CD4-positive, alpha-beta T cell (primary cell): ENCODE measurements around the gene ARID3A. TPM values are rescaled to one million over a fixed set of nuclear protein-coding genes. Genes with fewer than 3 reads are reported as not detected.

Experiments used
- ATAC-seq: fragments of 200-7000 bp; cut with Tn5 transposase; one replicate; pipeline ENCODE4 v1.10.0; 2022; ENCODE audit warnings: mild to moderate bottlenecking; ENCODE audit not compliant: poor library complexity
- CTCF ChIA-PET: fragments of 350-600 bp; sonication (Branson Sonifier 250); formaldehyde crosslinking; loops from one replicate; lab custom pipeline; 2021; ENCODE audit warnings: antibody characterized with exemption, inconsistent platforms; lab: Charles Lee
- POLR2A ChIA-PET: fragments of 350-600 bp; sonication (Branson Sonifier 250); formaldehyde crosslinking; loops from one replicate; lab custom pipeline; 2021; ENCODE audit warnings: antibody characterized with exemption, inconsistent platforms; lab: Charles Lee
- DNase-seq, 14 experiments: peaks; one replicate each; pipeline ENCODE4 v3.0.0-alpha.2; 2013 to 2020; ENCODE audit warnings: mixed read lengths in 2 of 14
- H3K27ac ChIP-seq, 2 donors: one replicate each; pipeline versions ENCODE4 v1.5.1 to v1.7.0; 2013; ENCODE audit warnings: low read length in 2 of 2, low read depth in 1 of 2, mild to moderate bottlenecking in 1 of 2
- H3K27me3 ChIP-seq, 2 experiments: 1 replicate in 1 of 2; 2 replicates in 1 of 2; pipeline versions ENCODE4 v1.6.1 to v1.7.0; 2013; ENCODE audit warnings: low read length in 2 of 2, control low read depth in 1 of 2, mild to moderate bottlenecking in 1 of 2, moderate library complexity in 1 of 2; ENCODE audit not compliant: insufficient read depth in 2 of 2, control insufficient read depth in 1 of 2
- H3K36me3 ChIP-seq: one replicate; pipeline ENCODE4 v1.6.1; 2013; ENCODE audit warnings: low read length, control low read depth; ENCODE audit not compliant: insufficient read depth
- H3K4me1 ChIP-seq: one replicate; pipeline ENCODE4 v1.6.1; 2013; ENCODE audit warnings: low read length, control low read depth; ENCODE audit not compliant: insufficient read depth
- H3K4me3 ChIP-seq: one replicate; pipeline ENCODE4 v1.5.1; 2013; ENCODE audit warnings: mild to moderate bottlenecking, low read length, moderate library complexity
- H3K9me3 ChIP-seq, 2 experiments: 1 replicate in 1 of 2; 2 replicates in 1 of 2; pipeline versions ENCODE4 v1.6.1 to v1.7.0; 2013; ENCODE audit warnings: low read length in 2 of 2, mild to moderate bottlenecking in 2 of 2, control low read depth in 1 of 2, moderate library complexity in 1 of 2; ENCODE audit not compliant: control insufficient read depth in 1 of 2, insufficient read depth in 1 of 2
- H3K27ac Mint-ChIP-seq: one replicate; pipeline ENCODE4 v1.8.0; 2020; ENCODE audit warnings: mixed read lengths
- H3K27me3 Mint-ChIP-seq: one replicate; pipeline ENCODE4 v1.8.0; 2021; ENCODE audit warnings: mixed read lengths
- H3K36me3 Mint-ChIP-seq: one replicate; pipeline ENCODE4 v1.8.0; 2021; ENCODE audit warnings: low read depth, mixed read lengths
- H3K4me1 Mint-ChIP-seq: one replicate; pipeline ENCODE4 v1.8.0; 2021; ENCODE audit warnings: low read depth, mixed read lengths
- H3K4me3 Mint-ChIP-seq: one replicate; pipeline ENCODE4 v1.8.0; 2020; ENCODE audit warnings: mild to moderate bottlenecking, mixed read lengths
- H3K9me3 Mint-ChIP-seq: one replicate; pipeline ENCODE4 v1.8.0; 2020; ENCODE audit warnings: mixed read lengths
- intact Hi-C, 2 experiments: fragments of 100-400 bp; cut with DNase I in 1 of 2; cut with micrococcal nuclease in 1 of 2; formaldehyde crosslinking; loops; one replicate each; pipeline versions ENCODE4 v1.15.1 to v1.9.0; 2023 to 2025; cut with DNase I, micrococcal nuclease
- total RNA-seq, 174 experiments: library from RNA in 2 of 174; stranded (reverse) in 2 of 174; gene quantifications; one replicate each; pipeline ENCODE4 v1.2.3 and lab custom pipeline; 2021 to 2026
- TF ChIP-seq, protein P1 (sequence below): fragments of 200-600 bp; IDR thresholded peaks from one replicate; pipeline ENCODE4 v1.8.0; 2022; ENCODE audit warnings: antibody characterized with exemption, mild to moderate bottlenecking

Gene ARID3A
- total RNA-seq, 2 experiments from 2014 or later, result 3.7 to 4.1 TPM

DNA sequence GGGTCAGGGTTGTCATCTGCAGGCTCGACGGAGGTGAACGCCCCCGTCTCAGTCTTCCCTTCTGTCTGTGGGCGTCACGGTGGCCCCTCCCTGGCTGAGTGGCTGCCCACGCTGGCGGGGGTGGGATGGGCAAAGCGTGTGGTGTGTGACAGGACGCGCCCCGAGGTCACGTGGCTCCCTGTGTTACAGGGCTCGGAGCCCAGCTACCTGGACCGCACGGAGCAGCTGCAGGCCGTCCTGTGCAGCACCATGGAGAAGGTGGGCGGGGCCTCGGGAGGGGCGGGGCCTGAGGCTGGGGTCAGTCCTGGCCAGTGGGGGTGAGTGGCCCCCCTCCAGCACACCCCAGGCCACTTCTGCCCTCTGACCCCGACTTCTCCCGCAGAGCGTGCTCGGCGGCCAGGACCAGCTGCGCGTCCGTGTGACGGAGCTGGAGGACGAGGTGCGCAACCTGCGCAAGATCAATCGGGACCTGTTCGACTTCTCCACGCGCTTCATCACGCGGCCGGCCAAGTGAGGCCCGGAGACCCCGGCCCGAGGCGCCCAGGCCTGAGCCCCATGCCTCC lies 68.1 kb downstream of the ARID3A start:
- ATAC-seq, result no peak
- intact Hi-C loops, result no loop called here
- peak in 1 of 14 experiments; percentile 52 for DNase-seq
- H3K9me3 Mint-ChIP-seq, result no peaks in the 10 kb centered on the region
- TF ChIP-seq, protein P1, sequence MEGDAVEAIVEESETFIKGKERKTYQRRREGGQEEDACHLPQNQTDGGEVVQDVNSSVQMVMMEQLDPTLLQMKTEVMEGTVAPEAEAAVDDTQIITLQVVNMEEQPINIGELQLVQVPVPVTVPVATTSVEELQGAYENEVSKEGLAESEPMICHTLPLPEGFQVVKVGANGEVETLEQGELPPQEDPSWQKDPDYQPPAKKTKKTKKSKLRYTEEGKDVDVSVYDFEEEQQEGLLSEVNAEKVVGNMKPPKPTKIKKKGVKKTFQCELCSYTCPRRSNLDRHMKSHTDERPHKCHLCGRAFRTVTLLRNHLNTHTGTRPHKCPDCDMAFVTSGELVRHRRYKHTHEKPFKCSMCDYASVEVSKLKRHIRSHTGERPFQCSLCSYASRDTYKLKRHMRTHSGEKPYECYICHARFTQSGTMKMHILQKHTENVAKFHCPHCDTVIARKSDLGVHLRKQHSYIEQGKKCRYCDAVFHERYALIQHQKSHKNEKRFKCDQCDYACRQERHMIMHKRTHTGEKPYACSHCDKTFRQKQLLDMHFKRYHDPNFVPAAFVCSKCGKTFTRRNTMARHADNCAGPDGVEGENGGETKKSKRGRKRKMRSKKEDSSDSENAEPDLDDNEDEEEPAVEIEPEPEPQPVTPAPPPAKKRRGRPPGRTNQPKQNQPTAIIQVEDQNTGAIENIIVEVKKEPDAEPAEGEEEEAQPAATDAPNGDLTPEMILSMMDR, result no peak
- H3K27ac Mint-ChIP-seq, result no peak overlapping the region
- Histone ChIP-seq H3K4me3 (no peak overlapping the region), H3K9me3 (no peaks in the 10 kb centered on the region), H3K4me1 (peaks cover 23% of the 10 kb centered on the region), H3K27ac (no peak overlapping the region), H3K27me3 (peaks cover 12 to 26% of the 10 kb centered on the region in 2 experiments), H3K36me3 (peaks cover 29% of the 10 kb centered on the region)
- CTCF ChIA-PET, result no interaction called here
- H3K36me3 Mint-ChIP-seq, result peaks cover 23% of the 10 kb centered on the region
- H3K4me3 Mint-ChIP-seq, result no peak overlapping the region
- H3K27me3 Mint-ChIP-seq, result peaks cover 18% of the 10 kb centered on the region
- peaks cover 9% of the 10 kb centered on the region for H3K4me1 Mint-ChIP-seq
- POLR2A ChIA-PET, result no interaction called here

DNA sequence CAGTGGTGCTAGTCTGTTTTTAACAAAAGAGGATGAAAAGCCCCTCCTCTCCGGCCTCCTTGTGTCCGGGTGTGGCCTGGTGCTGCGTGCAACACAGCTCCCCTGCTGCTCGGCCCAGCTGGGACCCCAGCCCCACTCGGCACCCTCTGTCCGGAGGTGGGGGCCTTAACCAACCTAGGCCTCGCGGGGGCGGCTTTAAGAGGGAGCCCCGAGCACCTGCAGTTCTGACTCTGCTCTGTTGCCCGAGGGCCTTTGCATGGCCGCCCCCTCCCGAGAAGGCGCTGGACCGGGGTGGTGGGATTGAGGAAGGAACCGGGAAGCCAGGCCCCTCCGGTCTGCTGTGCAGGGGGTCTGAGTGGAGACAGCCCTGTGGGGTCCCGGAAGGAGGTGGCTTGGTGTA lies 68.7 kb downstream of the ARID3A start:
- Histone ChIP-seq H3K36me3 (peaks cover 29% of the 10 kb centered on the region), H3K9me3 (no peaks in the 10 kb centered on the region), H3K4me1 (peaks cover 19% of the 10 kb centered on the region), H3K4me3 (no peak overlapping the region), H3K27ac (no peak overlapping the region), H3K27me3 (peaks cover 18 to 33% of the 10 kb centered on the region in 2 experiments)
- Mint-ChIP-seq H3K4me1 (peaks cover 13% of the 10 kb centered on the region), H3K4me3 (no peak overlapping the region), H3K27ac (no peak overlapping the region), H3K27me3 (peaks cover 24% of the 10 kb centered on the region), H3K9me3 (no peaks in the 10 kb centered on the region), H3K36me3 (peaks cover 23% of the 10 kb centered on the region)
- intact Hi-C loops, result no loop called here
- no peak for DNase-seq
- CTCF ChIA-PET, result no interaction called here
- POLR2A ChIA-PET, result no interaction called here
- TF ChIP-seq, protein P1, result no peak
- ATAC-seq, result no peak

DNA sequence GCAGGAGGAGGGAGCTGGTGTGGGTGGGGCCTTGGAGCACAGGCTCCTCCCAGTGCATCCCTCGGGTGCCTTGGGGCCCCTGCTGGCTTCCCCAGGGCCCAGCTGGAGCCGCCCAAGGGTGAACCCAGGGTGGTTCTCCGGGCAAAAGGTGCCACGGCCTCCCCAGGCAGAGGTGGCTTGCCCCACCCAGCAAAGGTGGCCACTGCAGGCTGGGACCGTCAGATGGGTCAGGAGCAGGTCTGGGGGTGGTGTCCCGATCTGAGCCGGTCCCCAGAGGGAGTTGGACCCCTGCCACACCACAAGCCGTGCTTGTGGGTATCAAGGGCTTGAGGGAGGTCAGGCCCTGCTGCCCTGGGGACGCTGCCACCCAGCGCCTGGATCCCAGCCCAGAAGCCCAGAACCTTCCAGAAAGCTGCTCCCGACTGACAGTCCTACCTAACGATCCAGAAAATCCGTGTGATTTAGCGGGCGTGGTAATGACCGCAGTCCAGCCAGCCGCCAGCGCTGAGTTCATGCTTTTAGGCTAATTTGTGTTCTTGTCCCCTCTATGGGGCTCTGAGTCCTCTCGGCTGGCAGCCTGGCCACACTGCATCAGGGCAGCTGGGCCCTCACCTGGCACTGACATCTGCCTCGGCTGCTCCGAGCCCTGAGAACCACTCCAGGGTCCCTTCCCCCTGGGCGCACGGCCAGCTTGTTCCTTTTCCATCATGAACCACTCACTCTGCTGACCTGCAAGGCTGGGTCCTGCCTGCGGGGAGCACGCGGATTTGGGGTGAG lies 69.4 kb downstream of the ARID3A start:
- Histone ChIP-seq H3K27ac (no peak overlapping the region), H3K4me1 (peaks cover 22% of the 10 kb centered on the region), H3K9me3 (no peaks in the 10 kb centered on the region), H3K4me3 (no peak overlapping the region), H3K27me3 (peaks cover 20 to 36% of the 10 kb centered on the region in 2 experiments), H3K36me3 (peaks cover 28% of the 10 kb centered on the region)
- no peak for ATAC-seq
- intact Hi-C loops, result no loop called here
- Mint-ChIP-seq H3K27me3 (peaks cover 24% of the 10 kb centered on the region), H3K4me3 (no peak overlapping the region), H3K9me3 (no peaks in the 10 kb centered on the region), H3K36me3 (peaks cover 23% of the 10 kb centered on the region), H3K27ac (no peak overlapping the region), H3K4me1 (peaks cover 13% of the 10 kb centered on the region)
- POLR2A ChIA-PET, result interaction anchor here (0.6 to 1.3 kb wide), 2 partner anchors 11 to 97 kb away, joined by 3 to 5 read pairs; partner anchors contain the start of gene WDR18
- TF ChIP-seq, protein P1, result no peak
- CTCF ChIA-PET, result interaction anchor here (1.5 kb wide), 1 partner anchor 249 kb away, joined by 3 read pairs; no protein-coding TSS in a partner anchor
- no peak for DNase-seq
